GM18511 (cell line): Measurements from ENCODE around the gene CYGB.

Source experiments
- ATAC-seq: cut with Tn5 transposase; IDR thresholded peaks from one replicate; pipeline ENCODE4 v1.9.1; 2021; ENCODE audit warnings: mild to moderate bottlenecking, moderate library complexity; ENCODE audit not compliant: unreplicated experiment

CYGB gene

GRCh38 chr17:76501827-76502307, 35.6 kb downstream of the CYGB start:
- no peak for ATAC-seq

DNA sequence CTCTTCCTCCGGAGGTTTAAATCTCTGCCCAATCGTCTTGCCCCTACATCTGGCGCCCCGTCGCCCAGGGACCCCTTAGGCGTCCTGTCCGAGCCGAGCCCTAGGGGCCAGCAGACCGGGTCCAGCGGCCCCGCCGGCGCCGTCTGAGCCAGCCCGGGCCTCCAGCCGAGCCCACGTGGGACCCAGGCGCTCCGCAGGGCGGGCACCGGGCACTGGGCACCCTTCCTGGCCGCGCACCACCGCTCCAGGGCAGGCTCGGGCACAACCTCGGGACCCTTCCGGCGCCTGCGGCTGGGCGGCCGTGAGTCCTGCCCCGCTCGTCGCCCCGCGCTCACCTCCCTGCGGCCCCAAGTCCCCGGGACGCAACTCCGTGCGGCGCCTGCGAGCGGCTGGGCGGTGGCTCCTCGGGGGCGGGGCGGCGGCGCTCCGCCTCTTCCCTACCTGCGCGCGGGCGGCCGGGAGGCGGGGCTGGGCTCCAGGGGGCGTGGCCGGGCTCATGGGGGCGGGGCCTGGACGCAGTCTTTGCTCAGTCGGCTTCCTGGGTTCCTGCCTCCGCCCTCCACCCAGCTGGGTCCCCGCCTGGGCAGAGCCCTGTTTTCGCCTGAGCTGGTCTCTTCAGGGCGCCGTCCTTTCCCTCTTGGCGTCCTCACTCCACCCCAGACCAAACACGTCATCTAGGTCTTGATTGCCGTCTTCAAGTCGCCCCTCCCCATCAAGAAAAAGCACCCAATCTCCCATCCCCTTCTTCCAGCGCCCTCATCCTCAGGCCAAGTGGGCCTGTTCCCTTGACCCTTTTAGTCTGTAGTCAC, 36.3 kb downstream of the CYGB start, which contains the start of gene RHBDF2:
RHBDF2 (minus strand) TSS at position 406 of the 809 bp plus-strand sequence. CDS start 19,899 bp downstream, outside the sequence.
- peak; percentile 72 for ATAC-seq

- peak; percentile 20 for ATAC-seq
Measured at GRCh38 chr17:76500747-76501017, 36.8 kb downstream of the CYGB start.

- ATAC-seq = no peak
Measured at GRCh38 chr17:76500074-76500746, 37.3 kb downstream of the CYGB start.

- no peak for ATAC-seq
Measured at GRCh38 chr17:76499267-76499667, 38.2 kb downstream of the CYGB start.

GRCh38 chr17:76498876-76499251, 38.6 kb downstream of the CYGB start:
- no peak for ATAC-seq

- ATAC-seq = no peak
Measured at GRCh38 chr17:76497979-76498875, 39.3 kb downstream of the CYGB start.

DNA sequence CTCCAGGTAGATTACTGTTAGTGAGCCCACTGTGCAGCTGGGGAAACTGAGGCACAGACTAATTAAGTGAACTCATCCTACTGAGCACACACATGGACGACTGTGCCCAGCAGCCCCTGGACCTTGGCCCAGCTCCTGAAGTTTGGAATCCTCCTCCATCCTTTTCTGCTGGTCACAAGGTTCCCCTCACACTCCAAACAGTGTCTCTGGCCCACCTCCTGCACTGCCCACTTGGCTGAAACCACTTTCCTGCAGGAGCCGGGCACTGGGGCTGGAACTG, 39.9 kb downstream of the CYGB start:
- no peak for ATAC-seq

DNA sequence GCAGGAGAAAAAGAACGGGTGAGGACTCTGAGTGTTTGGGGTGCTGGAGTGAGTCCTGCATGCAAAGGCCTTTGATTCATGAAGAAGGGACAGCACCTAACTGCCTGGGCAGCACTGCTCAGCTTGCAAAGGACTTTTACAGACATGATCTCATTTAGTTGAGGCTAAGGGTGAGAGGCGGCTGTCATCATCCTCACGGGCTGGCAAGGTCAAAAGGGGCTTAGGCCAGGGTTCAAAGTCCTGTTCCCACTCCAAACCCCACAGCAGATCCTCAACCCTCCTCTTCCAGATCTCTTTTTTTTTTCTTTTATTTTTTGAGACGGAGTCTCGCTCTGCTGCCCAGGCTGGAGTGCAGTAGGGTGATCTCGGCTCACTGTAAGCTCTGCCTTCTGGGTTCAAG, 41.0 kb downstream of the CYGB start:
- ATAC-seq = no peak

- no peak for ATAC-seq
Measured at GRCh38 chr17:76495663-76496400, 41.7 kb downstream of the CYGB start.

DNA sequence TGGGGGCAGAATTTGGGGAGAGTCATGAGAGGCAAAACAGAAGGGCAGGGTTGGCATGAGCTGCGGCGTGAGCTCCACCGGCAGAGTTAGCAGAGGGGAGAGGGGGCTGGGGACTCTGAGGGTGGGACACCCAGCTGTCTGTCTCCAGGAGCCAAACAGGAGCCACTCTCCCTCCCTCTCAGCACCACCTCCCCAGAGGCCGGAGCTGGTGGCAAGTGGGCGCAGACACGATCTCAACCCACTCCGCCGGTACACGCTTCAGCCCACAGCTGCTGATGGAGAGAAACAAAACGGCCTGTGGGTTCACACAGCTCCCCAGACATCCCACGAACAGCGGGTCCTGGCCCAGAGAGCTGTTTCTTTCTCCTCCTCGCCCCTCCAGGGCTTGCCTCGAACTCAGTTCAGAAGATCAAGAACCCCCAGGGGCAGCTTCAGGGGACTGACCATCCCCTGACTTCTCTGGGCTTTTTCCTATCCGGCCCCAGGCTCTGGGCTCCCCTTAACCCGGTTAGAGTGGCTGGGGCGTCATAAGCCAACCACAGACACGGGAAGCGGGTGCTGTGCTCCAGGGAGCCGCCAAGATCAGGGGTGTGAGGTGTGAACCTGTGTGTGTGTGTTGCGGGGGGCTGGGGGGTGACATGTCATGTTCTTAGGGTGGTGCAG, 43.9 kb downstream of the CYGB start:
- peak; percentile 9 for ATAC-seq

- peak; percentile 53 for ATAC-seq
Measured at GRCh38 chr17:76492989-76493501, 44.5 kb downstream of the CYGB start.

- peak; percentile 53 for ATAC-seq
Measured at GRCh38 chr17:76492123-76492988, 45.2 kb downstream of the CYGB start.

GRCh38 chr17:76491271-76492122, 46.0 kb downstream of the CYGB start:
- ATAC-seq = no peak

DNA sequence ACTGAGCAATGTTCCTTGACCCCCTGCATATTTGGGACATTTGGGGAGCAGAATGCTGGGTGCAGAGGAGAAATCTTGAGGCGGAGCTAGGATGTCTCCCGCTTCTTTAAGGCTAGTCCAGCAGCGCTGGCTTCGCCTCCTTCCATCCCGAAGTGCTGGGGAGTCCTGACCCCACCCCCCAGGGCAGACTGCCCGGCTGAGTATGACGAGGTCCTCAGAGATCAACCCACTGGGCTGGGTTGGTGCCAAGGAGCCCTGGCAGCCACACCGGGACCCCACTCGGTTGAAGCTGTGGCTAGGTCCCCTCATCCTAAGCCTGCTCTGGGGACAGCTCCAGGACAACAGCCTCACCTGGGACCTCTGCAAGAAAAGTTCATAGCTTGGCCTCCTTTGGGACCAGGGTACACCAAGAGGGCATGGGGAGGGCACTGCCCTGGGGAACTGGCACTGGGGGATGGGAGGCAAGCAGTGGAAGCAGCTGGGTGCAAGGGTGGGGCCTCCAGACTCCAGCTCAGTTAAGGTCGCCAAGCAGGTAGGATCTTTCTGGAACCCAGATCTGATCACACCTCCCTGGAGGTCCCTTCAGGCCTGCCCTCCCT, 47.3 kb downstream of the CYGB start:
- ATAC-seq = no peak

GRCh38 chr17:76487451-76488192, 49.9 kb downstream of the CYGB start:
- no peak for ATAC-seq

GRCh38 chr17:76485569-76485968, 51.9 kb downstream of the CYGB start:
- ATAC-seq = no peak
